OCI-LY3 (cell line): Measurements from ENCODE around the gene ACSL3.
"Not testable (repeated sequence)": the region's sequence is repeated elsewhere in the genome, so short reads cannot be mapped to it uniquely, and the experiment has no call there.

Experiments used
- H2AFZ ChIP-seq: fragments of 200-600, 300-600 bp; shearing (Covaris generic); 2 replicates; pipeline ENCODE4 v1.6.0; 2014; ENCODE audit warnings: antibody characterized with exemption, low read depth, low read length
- H3K27ac ChIP-seq: fragments of 200-600, 300-600 bp; sonication (generic); 2 replicates; pipeline ENCODE4 v1.5.1; 2014; ENCODE audit warnings: mild to moderate bottlenecking, low read length, moderate library complexity, mixed read lengths
- H3K27me3 ChIP-seq: fragments of 200-600, 300-600 bp; sonication (generic); 2 replicates; pipeline ENCODE4 v1.6.1; 2014; ENCODE audit warnings: low read depth, low read length, mixed read lengths
- H3K36me3 ChIP-seq: fragments of 200-600, 300-600 bp; sonication (generic); replicated peaks from 2 replicates; pipeline ENCODE3; 2014; ENCODE audit warnings: low read depth, low read length, mixed read lengths
- H3K4me1 ChIP-seq: fragments of 300-600, 200-600 bp; sonication (generic); 2 replicates; pipeline ENCODE4 v1.6.1; 2014; ENCODE audit warnings: low read length, mixed read lengths
- H3K4me2 ChIP-seq: fragments of 200-600, 300-600 bp; sonication (generic); 2 replicates; pipeline ENCODE4 v1.6.1; 2014; ENCODE audit warnings: low read length, mixed read lengths
- H3K4me3 ChIP-seq: fragments of 300-600, 200-600 bp; sonication (generic); 2 replicates; pipeline ENCODE4 v1.5.1; 2014; ENCODE audit warnings: antibody characterized with exemption, mild to moderate bottlenecking, low read length, moderate library complexity
- H3K79me2 ChIP-seq: fragments of 300-600, 200-600 bp; shearing (Covaris generic); 2 replicates; pipeline ENCODE4 v1.6.1; 2014; ENCODE audit warnings: mild to moderate bottlenecking, low read length, mixed read lengths
- H3K9ac ChIP-seq: fragments of 300-600, 200-600 bp; shearing (Covaris generic); 2 replicates; pipeline ENCODE4 v1.6.0; 2014; ENCODE audit warnings: mild to moderate bottlenecking, low read length, moderate library complexity
- H3K9me3 ChIP-seq: fragments of 200-600, 300-600 bp; shearing (Covaris generic); 2 replicates; pipeline ENCODE4 v1.6.1; 2014; ENCODE audit warnings: low read length, mixed read lengths; ENCODE audit not compliant: insufficient read depth
- H4K20me1 ChIP-seq: fragments of 200-600, 300-600 bp; sonication (generic); 2 replicates; pipeline ENCODE4 v1.6.1; 2016; ENCODE audit warnings: low read length, mixed read lengths; ENCODE audit not compliant: insufficient read depth
- CTCF ChIP-seq: fragments of 200-600, 300-600 bp; sonication (generic); IDR thresholded peaks from 2 replicates; pipeline ENCODE4 v1.5.1; 2014; ENCODE audit warnings: antibody characterized with exemption, low read length, low read depth
- EZH2phosphoT487 ChIP-seq: fragments of 200-600 bp; shearing (Covaris generic); IDR thresholded peaks from 2 replicates; pipeline ENCODE4 v1.6.1; 2018; ENCODE audit warnings: antibody characterized with exemption, mixed run types, low read depth

Gene ACSL3

GRCh38 chr2:222846003-222846402, 14.8 kb upstream of the ACSL3 start:
- Histone ChIP-seq H3K4me2 (no peak overlapping the region), H3K4me3 (no peak overlapping the region), H3K79me2 (no peaks in the 10 kb centered on the region), H2AFZ (no peak overlapping the region), H3K9ac (no peak overlapping the region), H3K36me3 (no peaks in the 10 kb centered on the region), H3K9me3 (no peaks in the 10 kb centered on the region), H3K27me3 (no peaks in the 10 kb centered on the region), H3K4me1 (peaks cover 5% of the 10 kb centered on the region), H4K20me1 (no peaks in the 10 kb centered on the region), H3K27ac (no peak overlapping the region)
- TF ChIP-seq CTCF = no peak
- no peak for TF ChIP-seq EZH2phosphoT487

GRCh38 chr2:222848031-222848430, 12.8 kb upstream of the ACSL3 start:
- not testable (repeated sequence) for H2AFZ ChIP-seq, H3K9ac ChIP-seq, H3K27ac ChIP-seq, H3K79me2 ChIP-seq, H3K4me1 ChIP-seq, H3K36me3 ChIP-seq, H3K9me3 ChIP-seq, H4K20me1 ChIP-seq, H3K4me3 ChIP-seq, H3K4me2 ChIP-seq, H3K27me3 ChIP-seq

GRCh38 chr2:222848862-222849261, 12.0 kb upstream of the ACSL3 start:
- Histone ChIP-seq H3K9me3 (no peaks in the 10 kb centered on the region), H4K20me1 (no peaks in the 10 kb centered on the region), H3K9ac (no peak overlapping the region), H3K4me1 (peaks cover 5% of the 10 kb centered on the region), H2AFZ (no peak overlapping the region), H3K79me2 (no peaks in the 10 kb centered on the region), H3K4me3 (no peak overlapping the region), H3K36me3 (no peaks in the 10 kb centered on the region), H3K27ac (no peak overlapping the region), H3K27me3 (no peaks in the 10 kb centered on the region), H3K4me2 (no peak overlapping the region)
- TF ChIP-seq CTCF (no peak), EZH2phosphoT487 (no peak)

- Histone ChIP-seq H3K27ac (no peak overlapping the region), H3K4me3 (no peak overlapping the region), H3K9me3 (no peaks in the 10 kb centered on the region), H3K27me3 (no peaks in the 10 kb centered on the region), H3K9ac (no peak overlapping the region), H3K4me1 (no peaks in the 10 kb centered on the region), H3K36me3 (no peaks in the 10 kb centered on the region), H3K4me2 (no peak overlapping the region), H3K79me2 (no peaks in the 10 kb centered on the region), H2AFZ (no peak overlapping the region), H4K20me1 (no peaks in the 10 kb centered on the region)
- TF ChIP-seq EZH2phosphoT487 (no peak), CTCF (no peak)
Observed at GRCh38 chr2:222851956-222852617, 8.7 kb upstream of the ACSL3 start.
